ENCODE results near the gene GAB2. TPM values are rescaled to one million over a fixed set of nuclear protein-coding genes. Genes with fewer than 3 reads are reported as not detected.

Gene GAB2
- polyA plus RNA-seq, 4 donors = 16.4 to 26.1 (median 18.2) TPM

GRCh38 chr11:78170874-78171549 lies 246.6 kb downstream of the GAB2 start:
- no peak for DNase-seq (ENCODE audit: low read depth in 4 of 4, low spot score in 3 of 4)

- no peak for DNase-seq (ENCODE audit: low read depth in 4 of 4, low spot score in 3 of 4)
These were observed 247.2 kb downstream of the GAB2 start for GRCh38 chr11:78170413-78170812.

GRCh38 chr11:78168539-78169477 lies 248.8 kb downstream of the GAB2 start:
- no peak for DNase-seq (ENCODE audit: low read depth in 4 of 4, low spot score in 3 of 4)

- DNase-seq (ENCODE audit: low read depth in 4 of 4, low spot score in 3 of 4) = no peak
These were observed 250.7 kb downstream of the GAB2 start for GRCh38 chr11:78166855-78167469.

Other genes starting within 250 kb of the GAB2 start
- 1 to 10 TPM; 8.0 to 9.4 (median 8.4) TPM for gene KCTD21, start 229.2 kb downstream of the GAB2 start, polyA plus RNA-seq (ENCODE audit: insufficient read length in 4 of 4)
- gene USP35, start 228.9 kb downstream of the GAB2 start, polyA plus RNA-seq (ENCODE audit: insufficient read length in 4 of 4) = 1 to 10 TPM; 4.6 to 8.1 (median 5.8) TPM
- 10 to 100 TPM; 28.6 to 56.7 (median 41.5) TPM for gene NARS2, start 157.0 kb upstream of the GAB2 start, polyA plus RNA-seq (ENCODE audit: insufficient read length in 4 of 4)